ENCODE data around the gene GRM8. TPM values are rescaled to one million over a fixed set of nuclear protein-coding genes. Genes with fewer than 3 reads are reported as not detected.

GRM8 gene
- polyA plus RNA-seq, 1 donor from 2014 or later: 1.5 TPM

GRCh38 chr7:126533715-126534114 lies 719.0 kb downstream of the GRM8 start:
- H3K27me3 ChIP-seq (ENCODE audit: insufficient read depth, low read depth, low read length): no peaks in the 10 kb centered on the region
- no peak overlapping the region for H3K4me3 ChIP-seq (ENCODE audit: low read length)
- no peak for TF ChIP-seq EZH2 (IDR thresholded peaks at IDR 0.05; ENCODE audit: borderline replicate concordance, insufficient read depth, low read length, poor library complexity, severe bottlenecking)
- TF ChIP-seq TAF1 (IDR thresholded peaks at IDR 0.05; ENCODE audit: low read depth): no peak
- TF ChIP-seq CTCF (IDR thresholded peaks at IDR 0.05; ENCODE audit: poor library complexity, severe bottlenecking): no peak
- no peak for TF ChIP-seq EP300 (conservative IDR thresholded peaks at IDR 0.05; ENCODE audit: poor library complexity, severe bottlenecking)
- TF ChIP-seq RAD21 (conservative IDR thresholded peaks at IDR 0.05): no peak
- no peak for TF ChIP-seq SMC3 (conservative IDR thresholded peaks at IDR 0.05; ENCODE audit: poor library complexity)
- TF ChIP-seq POLR2AphosphoS5 (IDR thresholded peaks at IDR 0.05): no peak
- no peak overlapping the region for H2AFZ ChIP-seq (ENCODE audit: low read depth, low read length)
- H3K4me2 ChIP-seq (ENCODE audit: low read length): no peak overlapping the region
- H3K9me3 ChIP-seq (ENCODE audit: low read length): no peaks in the 10 kb centered on the region
- no peaks in the 10 kb centered on the region for H3K9me2 ChIP-seq (ENCODE audit: insufficient read depth, low read length)
- no peaks in the 10 kb centered on the region for H3K36me3 ChIP-seq (ENCODE audit: insufficient read depth, low read length)
- H3F3A ChIP-seq (ENCODE audit: insufficient read depth, low read length, poor library complexity, severe bottlenecking): no peaks in the 10 kb centered on the region
- H4K20me1 ChIP-seq (ENCODE audit: insufficient read depth): no peaks in the 10 kb centered on the region
- no peak overlapping the region for H3K9ac ChIP-seq (ENCODE audit: low read length)
- H3K27ac ChIP-seq (ENCODE audit: low read length): no peak overlapping the region
- no peaks in the 10 kb centered on the region for H3K79me2 ChIP-seq (replicated peaks; ENCODE audit: insufficient read depth, low read length)

GRCh38 chr7:126529833-126530232 lies 722.9 kb downstream of the GRM8 start:
- Histone ChIP-seq H3K4me2 (ENCODE audit: low read length) (no peak overlapping the region), H3K79me2 (replicated peaks; ENCODE audit: insufficient read depth, low read length) (no peaks in the 10 kb centered on the region), H3F3A (ENCODE audit: insufficient read depth, low read length, poor library complexity, severe bottlenecking) (no peaks in the 10 kb centered on the region), H3K27me3 (ENCODE audit: insufficient read depth, low read depth, low read length) (no peaks in the 10 kb centered on the region), H3K9me3 (ENCODE audit: low read length) (no peaks in the 10 kb centered on the region), H3K9ac (ENCODE audit: low read length) (no peak overlapping the region), H4K20me1 (ENCODE audit: insufficient read depth) (no peaks in the 10 kb centered on the region), H3K4me3 (ENCODE audit: low read length) (no peak overlapping the region), H2AFZ (ENCODE audit: low read depth, low read length) (no peak overlapping the region), H3K9me2 (ENCODE audit: insufficient read depth, low read length) (no peaks in the 10 kb centered on the region), H3K36me3 (ENCODE audit: insufficient read depth, low read length) (no peaks in the 10 kb centered on the region), H3K27ac (ENCODE audit: low read length) (no peak overlapping the region)
- TF ChIP-seq EP300 (conservative IDR thresholded peaks at IDR 0.05; ENCODE audit: poor library complexity, severe bottlenecking) (no peak), REST (IDR thresholded peaks at IDR 0.05; ENCODE audit: borderline replicate concordance) (no peak)

- no peaks in the 10 kb centered on the region for H3K9me3 ChIP-seq (ENCODE audit: low read length)
- H3K4me2 ChIP-seq (ENCODE audit: low read length): no peak overlapping the region
- H3F3A ChIP-seq (ENCODE audit: insufficient read depth, low read length, poor library complexity, severe bottlenecking): no peaks in the 10 kb centered on the region
- no peak overlapping the region for H3K9ac ChIP-seq (ENCODE audit: low read length)
- H2AFZ ChIP-seq (ENCODE audit: low read depth, low read length): no peak overlapping the region
- H3K79me2 ChIP-seq (replicated peaks; ENCODE audit: insufficient read depth, low read length): no peaks in the 10 kb centered on the region
- H3K36me3 ChIP-seq (ENCODE audit: insufficient read depth, low read length): no peaks in the 10 kb centered on the region
- H3K9me2 ChIP-seq (ENCODE audit: insufficient read depth, low read length): no peaks in the 10 kb centered on the region
- no peaks in the 10 kb centered on the region for H3K27me3 ChIP-seq (ENCODE audit: insufficient read depth, low read depth, low read length)
- TF ChIP-seq MXI1 (conservative IDR thresholded peaks at IDR 0.05; ENCODE audit: poor library complexity, severe bottlenecking) (no peak), SMC3 (conservative IDR thresholded peaks at IDR 0.05; ENCODE audit: poor library complexity) (no peak), REST (IDR thresholded peaks at IDR 0.05; ENCODE audit: borderline replicate concordance) (no peak), EP300 (conservative IDR thresholded peaks at IDR 0.05; ENCODE audit: poor library complexity, severe bottlenecking) (no peak), RAD21 (conservative IDR thresholded peaks at IDR 0.05) (no peak), TAF1 (IDR thresholded peaks at IDR 0.05; ENCODE audit: low read depth) (no peak), POLR2AphosphoS5 (IDR thresholded peaks at IDR 0.05) (no peak), CTCF (IDR thresholded peaks at IDR 0.05; ENCODE audit: poor library complexity, severe bottlenecking) (no peak)
- H3K4me3 ChIP-seq (ENCODE audit: low read length): no peak overlapping the region
- no peak overlapping the region for H3K27ac ChIP-seq (ENCODE audit: low read length)
- no peaks in the 10 kb centered on the region for H4K20me1 ChIP-seq (ENCODE audit: insufficient read depth)
Measured at GRCh38 chr7:126529254-126529653, 723.5 kb downstream of the GRM8 start.

All from neural cell (in vitro differentiated cells).